Prostate gland (tissue), 2 donors: ENCODE measurements around the gene SMG6. TPM values are rescaled to one million over a fixed set of nuclear protein-coding genes. Genes with fewer than 3 reads are reported as not detected.
"Not testable (repeated sequence)": the region's sequence is repeated elsewhere in the genome, so short reads cannot be mapped to it uniquely, and the experiment has no call there.

ENCODE experiments used
- DNase-seq: peaks from one replicate; pipeline ENCODE4 v3.0.0-alpha.2; 2019; ENCODE audit warnings: low spot score
- H3K27ac ChIP-seq, 2 donors: fragments of 200-600 bp; sonication (generic); 2 replicates each; pipeline ENCODE4 v1.5.1; 2017 to 2019
- H3K27me3 ChIP-seq: fragments of 200-600 bp; sonication (generic); replicated peaks from 2 replicates; pipeline ENCODE4 v1.5.1; 2019; ENCODE audit not compliant: insufficient read depth
- H3K36me3 ChIP-seq, 2 donors: fragments of 200-600 bp; sonication (generic); 1 replicate in 1 of 2; 2 replicates in 1 of 2; pipeline versions ENCODE4 v1.5.1 to v1.8.1; 2017 to 2019
- H3K4me1 ChIP-seq: fragments of 200-600 bp; sonication (generic); replicated peaks from 2 replicates; pipeline ENCODE4 v1.5.1; 2019
- H3K4me3 ChIP-seq, 2 donors: fragments of 200-600 bp; sonication (generic); 2 replicates each; pipeline ENCODE4 v1.5.1; 2017 to 2019
- H3K9me3 ChIP-seq: fragments of 200-600 bp; sonication (generic); 2 replicates; pipeline ENCODE4 v1.5.1; 2017
- CTCF ChIP-seq, 4 experiments: fragments of 200-600 bp in 2 of 4; fragments of 450-650 bp in 2 of 4; sonication (generic) in 2 of 4; IDR thresholded peaks; 1 replicate in 3 of 4; 2 replicates in 1 of 4; pipeline ENCODE4 v1.5.1; 2016 to 2019; ENCODE audit warnings: antibody characterized with exemption in 4 of 4, mild to moderate bottlenecking in 2 of 4, moderate library complexity in 2 of 4
- POLR2A ChIP-seq: fragments of 450-650 bp; IDR thresholded peaks from one replicate; pipeline ENCODE4 v1.6.1; 2016; ENCODE audit warnings: antibody characterized with exemption, mild to moderate bottlenecking
- POLR2AphosphoS5 ChIP-seq: sonication (generic); formaldehyde crosslinking; IDR thresholded peaks from one replicate; pipeline ENCODE4 v1.6.1; 2017; ENCODE audit warnings: antibody characterized with exemption
- WGBS: methylation state at CpG from one replicate; pipeline ENCODE4 v1.1.5; 2018; 5-methylcytosine and 5-hydroxymethylcytosine counted together
- intact Hi-C: fragments of 100-400 bp; cut with DNase I; formaldehyde crosslinking; loops from one replicate; pipeline ENCODE4 v1.14.2; 2022
- total RNA-seq, 2 donors: library from RNA; depleted of rRNA; stranded (reverse); fragments of >200 nt; gene quantifications; one replicate each; pipeline ENCODE4 v1.1.0, GENCODE V29; 2016

Gene SMG6
- total RNA-seq, 2 donors from 2014 or later = 23.8 to 56.0 TPM

DNA sequence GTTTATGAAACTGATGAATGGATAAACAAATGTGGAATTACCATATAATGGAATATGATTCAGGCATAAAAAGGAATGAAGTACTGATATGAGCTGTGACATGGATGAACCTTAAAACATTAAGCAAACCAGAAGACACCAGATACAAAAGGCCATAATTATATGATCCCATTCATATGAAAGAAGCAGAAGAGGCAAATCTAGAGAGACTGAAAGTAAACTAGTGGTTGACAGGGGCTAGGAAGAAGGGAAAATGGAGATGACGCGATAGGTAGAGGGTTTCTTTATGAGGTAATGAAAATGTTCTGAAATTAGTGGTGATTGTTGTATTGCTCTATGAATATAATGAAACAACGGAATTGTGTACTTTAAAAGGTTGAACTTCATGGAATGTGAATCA is 160.3 kb downstream of the SMG6 start:
- no peak overlapping the region for H3K27ac ChIP-seq
- no peak overlapping the region for H3K4me3 ChIP-seq
- intact Hi-C loops = no loop called here
- H3K36me3 ChIP-seq = no peaks in the 10 kb centered on the region
- no peaks in the 10 kb centered on the region for H3K27me3 ChIP-seq
- WGBS = 89% methylated on average over 3 of the region's 3 CpGs
- no peak for TF ChIP-seq CTCF (IDR thresholded peaks at IDR 0.05)
- no peak for TF ChIP-seq POLR2A
- TF ChIP-seq POLR2AphosphoS5 = no peak
- no peaks in the 10 kb centered on the region for H3K4me1 ChIP-seq
- H3K9me3 ChIP-seq = no peaks in the 10 kb centered on the region
- no peak for DNase-seq

DNA sequence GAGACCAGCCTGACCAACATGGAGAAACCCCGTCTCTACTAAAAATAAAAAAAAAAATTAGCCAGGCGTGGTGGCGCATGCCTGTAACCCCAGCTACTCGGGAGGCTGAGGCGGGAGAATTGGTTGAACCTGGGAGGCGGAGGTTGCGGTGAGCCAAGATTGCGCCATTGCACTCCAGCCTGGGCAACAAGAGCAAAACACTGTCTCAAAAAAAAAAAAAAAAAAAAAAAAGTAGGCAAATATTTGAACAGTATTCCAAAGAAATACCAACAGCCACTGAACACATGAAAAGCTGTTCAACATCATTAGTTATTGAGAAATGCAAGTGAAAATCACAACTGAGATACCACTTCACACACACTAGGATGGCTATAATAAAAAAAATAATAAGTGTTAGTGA is 160.9 kb downstream of the SMG6 start:
- DNase-seq, H3K27ac ChIP-seq, H3K4me1 ChIP-seq, H3K36me3 ChIP-seq, H3K4me3 ChIP-seq, H3K9me3 ChIP-seq, H3K27me3 ChIP-seq, intact Hi-C loops: not testable (repeated sequence)
- 86% methylated on average over 8 of the region's 8 CpGs for WGBS

DNA sequence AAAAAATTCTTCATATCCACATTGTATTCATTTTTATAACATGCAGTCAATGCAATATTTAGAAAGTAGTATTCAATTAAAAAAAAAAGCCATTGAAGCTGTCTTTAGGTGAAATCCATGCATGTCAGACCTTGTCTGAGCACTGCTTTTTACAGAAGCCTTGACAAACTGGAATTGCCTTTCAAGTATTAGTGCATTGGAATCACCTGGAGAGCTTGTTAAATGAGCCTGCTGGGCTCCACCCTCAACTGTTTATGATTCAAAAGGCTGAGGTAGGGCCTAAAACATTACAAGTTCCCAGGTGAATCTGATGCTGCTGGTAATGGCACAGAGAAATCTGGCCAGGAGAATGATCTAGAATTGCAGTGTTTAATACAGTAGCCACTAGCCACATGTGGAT is 162.9 kb downstream of the SMG6 start:
- no peaks in the 10 kb centered on the region for H3K36me3 ChIP-seq
- H3K9me3 ChIP-seq = no peaks in the 10 kb centered on the region
- peak; percentile 46 for DNase-seq
- H3K4me3 ChIP-seq = no peak overlapping the region
- H3K27ac ChIP-seq = no peak overlapping the region
- no peaks in the 10 kb centered on the region for H3K4me1 ChIP-seq
- no peaks in the 10 kb centered on the region for H3K27me3 ChIP-seq
- TF ChIP-seq POLR2AphosphoS5 (peak; percentile 59), CTCF (IDR thresholded peaks at IDR 0.05) (no peak)
- intact Hi-C loops = no loop called here

DNA sequence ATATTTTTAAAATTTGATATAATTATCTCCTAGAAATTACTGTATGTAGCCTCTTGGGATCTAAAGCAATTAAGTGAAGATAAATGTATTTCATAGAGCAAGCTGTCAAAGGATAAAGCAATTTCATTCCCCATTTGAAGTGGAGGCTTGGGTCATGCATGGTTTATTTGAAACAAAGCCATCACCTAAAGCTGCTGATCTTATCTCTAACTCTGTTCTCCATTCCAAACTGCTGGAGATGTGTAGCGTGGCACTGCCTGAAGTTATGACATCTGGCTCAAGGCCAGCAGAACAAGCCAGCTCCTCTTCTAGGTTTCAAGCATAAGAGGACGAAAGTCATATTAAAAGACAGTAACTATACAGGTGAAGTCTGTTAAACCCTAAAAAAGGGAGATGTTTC is 164.8 kb downstream of the SMG6 start:
- H3K27ac ChIP-seq = no peak overlapping the region
- intact Hi-C loops = no loop called here
- no peaks in the 10 kb centered on the region for H3K36me3 ChIP-seq
- H3K4me1 ChIP-seq = no peaks in the 10 kb centered on the region
- DNase-seq = peak; percentile 59
- no peak overlapping the region for H3K4me3 ChIP-seq
- no peaks in the 10 kb centered on the region for H3K27me3 ChIP-seq
- no peaks in the 10 kb centered on the region for H3K9me3 ChIP-seq
- 14% methylated on average over 2 of the region's 2 CpGs for WGBS
- TF ChIP-seq POLR2A (no peak), POLR2AphosphoS5 (peak; percentile 25), CTCF (IDR thresholded peaks at IDR 0.05) (no peak)

DNA sequence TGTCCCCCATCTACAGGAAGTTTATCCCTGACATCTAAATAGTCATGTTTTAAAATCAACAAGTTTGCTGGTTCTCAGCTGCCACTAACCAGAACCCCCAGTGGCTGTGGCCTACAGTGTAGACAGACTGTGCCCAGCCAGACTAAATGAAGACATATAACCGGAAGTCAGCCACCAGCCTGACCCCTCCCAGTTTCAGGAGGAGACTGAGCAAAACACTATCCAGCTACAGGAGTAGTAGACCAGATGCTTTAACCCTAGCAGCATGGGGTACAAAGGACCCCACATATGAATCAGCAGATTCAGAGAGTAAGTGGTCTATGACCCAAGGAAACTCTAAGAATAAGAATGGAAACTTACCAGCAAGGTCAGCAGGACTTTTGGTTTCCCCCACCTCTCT is 165.3 kb downstream of the SMG6 start:
- Histone ChIP-seq H3K4me3 (no peak overlapping the region), H3K36me3 (no peaks in the 10 kb centered on the region), H3K27me3 (no peaks in the 10 kb centered on the region), H3K4me1 (no peaks in the 10 kb centered on the region), H3K9me3 (no peaks in the 10 kb centered on the region), H3K27ac (no peak overlapping the region)
- DNase-seq = no peak
- 21% methylated on average over 1 of the region's 1 CpG for WGBS
- TF ChIP-seq POLR2AphosphoS5 (no peak), CTCF (IDR thresholded peaks at IDR 0.05) (no peak), POLR2A (no peak)
- intact Hi-C loops = no loop called here
